HEK293 (cell line): ENCODE results near the gene WDR1.

Source experiments
- CTCF ChIA-PET: fragments of 350-600 bp; formaldehyde crosslinking; extraction: SDS; loops from one replicate; lab custom pipeline; 2021; ENCODE audit warnings: antibody characterized with exemption; lab: Yijun Ruan, JAX
- POLR2A ChIA-PET: fragments of 300-600 bp; formaldehyde crosslinking; extraction: SDS; loops from one replicate; lab custom pipeline; 2020; ENCODE audit warnings: antibody characterized with exemption, inconsistent platforms; lab: Yijun Ruan, JAX
- H3K27ac ChIP-seq: fragments of 200-500 bp; sonication (Bioruptor generic); 2 replicates; pipeline ENCODE4 v1.5.1; 2014; ENCODE audit warnings: low read depth, low read length, control low read depth, inconsistent platforms; ENCODE audit errors: extremely low read depth
- H3K36me3 ChIP-seq, 2 experiments: fragments of 200-500 bp in 1 of 2; sonication (Bioruptor generic) in 1 of 2; 1 replicate in 1 of 2; 2 replicates in 1 of 2; pipeline ENCODE4 v1.5.1; 2014 to 2017; ENCODE audit warnings: inconsistent platforms in 2 of 2, low read length in 2 of 2; ENCODE audit not compliant: control insufficient read depth in 2 of 2, insufficient read depth in 1 of 2
- H3K4me1 ChIP-seq: fragments of 200-500 bp; sonication (Bioruptor generic); 2 replicates; pipeline ENCODE4 v1.5.1; 2014; ENCODE audit warnings: mild to moderate bottlenecking, low read length, inconsistent platforms; ENCODE audit not compliant: control insufficient read depth, insufficient read depth
- H3K4me3 ChIP-seq: 2 replicates; pipeline ENCODE4 v1.5.1; 2011; ENCODE audit warnings: low read depth, mild to moderate bottlenecking, control low read depth, low read length, moderate library complexity
- H3K9me3 ChIP-seq: fragments of 200-500 bp; sonication (Bioruptor generic); 2 replicates; pipeline ENCODE4 v1.5.1; 2014; ENCODE audit warnings: low read depth, low read length, inconsistent platforms; ENCODE audit not compliant: control insufficient read depth, insufficient read depth
- GLIS1 ChIP-seq: fragments of 450-650 bp; formaldehyde crosslinking; IDR thresholded peaks from 2 replicates; pipeline ENCODE4 v1.5.1; 2016; ENCODE audit warnings: missing biosample characterization, missing genetic modification characterization
- KLF17 ChIP-seq: fragments of 450-650 bp; formaldehyde crosslinking; IDR thresholded peaks from 2 replicates; pipeline ENCODE4 v1.5.1; 2016; ENCODE audit warnings: missing biosample characterization, missing genetic modification characterization
- SCRT1 ChIP-seq: fragments of 450-650 bp; formaldehyde crosslinking; IDR thresholded peaks from 2 replicates; pipeline ENCODE4 v1.5.1; 2016; ENCODE audit warnings: missing biosample characterization, missing genetic modification characterization, borderline replicate concordance
- TCF7L2 ChIP-seq: IDR thresholded peaks from 2 replicates; pipeline ENCODE4 v1.6.1; 2011; ENCODE audit warnings: low read depth, mild to moderate bottlenecking, inconsistent platforms, low read length, moderate library complexity, borderline replicate concordance
- ZEB2 ChIP-seq: fragments of 450-650 bp; formaldehyde crosslinking; IDR thresholded peaks from 2 replicates; pipeline ENCODE4 v1.5.1; 2016; ENCODE audit warnings: missing biosample characterization, missing genetic modification characterization
- ZNF121 ChIP-seq: fragments of 450-650 bp; formaldehyde crosslinking; IDR thresholded peaks from 2 replicates; pipeline ENCODE4 v1.5.1; 2016; ENCODE audit warnings: missing biosample characterization, missing genetic modification characterization
- ZNF140 ChIP-seq: fragments of 450-650 bp; formaldehyde crosslinking; IDR thresholded peaks from 2 replicates; pipeline ENCODE4 v1.5.1; 2016; ENCODE audit warnings: missing biosample characterization, missing genetic modification characterization
- ZNF175 ChIP-seq: fragments of 450-650 bp; formaldehyde crosslinking; IDR thresholded peaks from 2 replicates; pipeline ENCODE4 v1.5.1; 2016; ENCODE audit warnings: missing biosample characterization, missing genetic modification characterization
- ZNF19 ChIP-seq: fragments of 450-650 bp; formaldehyde crosslinking; IDR thresholded peaks from 2 replicates; pipeline ENCODE4; 2016; ENCODE audit warnings: missing biosample characterization, missing genetic modification characterization, low read depth
- ZNF2 ChIP-seq: fragments of 450-650 bp; formaldehyde crosslinking; IDR thresholded peaks from 2 replicates; pipeline ENCODE4 v1.5.1; 2016; ENCODE audit warnings: missing biosample characterization, missing genetic modification characterization
- ZNF274 ChIP-seq, 2 experiments: fragments of 200-500 bp in 1 of 2; fragments of 450-650 bp in 1 of 2; sonication (Bioruptor generic) in 1 of 2; formaldehyde crosslinking in 1 of 2; IDR thresholded peaks; 2 replicates each; pipeline versions ENCODE4 v1.5.1 to v1.6.1; 2014 to 2016; ENCODE audit warnings: borderline replicate concordance in 1 of 2, inconsistent platforms in 1 of 2, low read length in 1 of 2, missing biosample characterization in 1 of 2, missing genetic modification characterization in 1 of 2
- ZNF292 ChIP-seq: fragments of 450-650 bp; formaldehyde crosslinking; IDR thresholded peaks from 2 replicates; pipeline ENCODE4 v1.5.1; 2016; ENCODE audit warnings: low read depth, missing biosample characterization, missing genetic modification characterization, borderline replicate concordance
- ZNF335 ChIP-seq: fragments of 450-650 bp; formaldehyde crosslinking; conservative IDR thresholded peaks from 2 replicates; pipeline ENCODE4 v1.5.1; 2016; ENCODE audit warnings: missing biosample characterization, missing genetic modification characterization
- ZNF404 ChIP-seq: fragments of 450-650 bp; formaldehyde crosslinking; IDR thresholded peaks from 2 replicates; pipeline ENCODE4 v1.5.1; 2017; ENCODE audit warnings: missing biosample characterization, missing genetic modification characterization
- ZNF416 ChIP-seq: fragments of 450-650 bp; formaldehyde crosslinking; IDR thresholded peaks from 2 replicates; pipeline ENCODE4 v1.5.1; 2016; ENCODE audit warnings: missing biosample characterization, missing genetic modification characterization
- ZNF510 ChIP-seq: fragments of 450-650 bp; formaldehyde crosslinking; IDR thresholded peaks from 2 replicates; pipeline ENCODE4 v1.5.1; 2018; ENCODE audit warnings: mild to moderate bottlenecking, missing genetic modification characterization, missing biosample characterization; ENCODE audit not compliant: insufficient replicate concordance
- ZNF530 ChIP-seq: fragments of 450-650 bp; formaldehyde crosslinking; IDR thresholded peaks from 2 replicates; pipeline ENCODE4 v1.5.1; 2016; ENCODE audit warnings: low read depth, missing biosample characterization, missing genetic modification characterization
- ZNF555 ChIP-seq: fragments of 450-650 bp; formaldehyde crosslinking; conservative IDR thresholded peaks from 2 replicates; pipeline ENCODE4 v1.5.1; 2017; ENCODE audit warnings: missing biosample characterization, mild to moderate bottlenecking, missing genetic modification characterization, inconsistent platforms
- ZNF596 ChIP-seq: fragments of 450-650 bp; IDR thresholded peaks from 2 replicates; pipeline ENCODE4 v1.5.0; 2018; ENCODE audit warnings: missing biosample characterization, mild to moderate bottlenecking, missing genetic modification characterization, moderate library complexity
- ZNF654 ChIP-seq: fragments of 450-650 bp; formaldehyde crosslinking; IDR thresholded peaks from 2 replicates; pipeline ENCODE4 v1.5.1; 2016; ENCODE audit warnings: low read depth, missing biosample characterization, missing genetic modification characterization
- ZNF658 ChIP-seq: fragments of 450-650 bp; formaldehyde crosslinking; IDR thresholded peaks from 2 replicates; pipeline ENCODE4; 2016; ENCODE audit warnings: missing biosample characterization, missing genetic modification characterization
- ZNF747 ChIP-seq: fragments of 450-650 bp; formaldehyde crosslinking; IDR thresholded peaks from 2 replicates; pipeline ENCODE4 v1.5.1; 2016; ENCODE audit warnings: missing biosample characterization, missing genetic modification characterization
- ZNF777 ChIP-seq: fragments of 450-650 bp; formaldehyde crosslinking; IDR thresholded peaks from 2 replicates; pipeline ENCODE4 v1.5.1; 2017; ENCODE audit warnings: missing biosample characterization, missing genetic modification characterization, borderline replicate concordance

WDR1 gene

GRCh38 chr4:10083861-10084641, 32.5 kb downstream of the WDR1 start:
- POLR2A ChIA-PET = no interaction called here
- CTCF ChIA-PET = no interaction called here
- Histone ChIP-seq H3K9me3 (no peaks in the 10 kb centered on the region), H3K36me3 (peaks cover 0 to 99% of the 10 kb centered on the region in 2 experiments; a peak in 1 of 3 replicates), H3K4me1 (no peaks in the 10 kb centered on the region), H3K27ac (no peak overlapping the region), H3K4me3 (no peak overlapping the region)
- TF ChIP-seq ZNF596 (tag by site-specific recombination) = no peak
- no peak for TF ChIP-seq ZNF335 (tag by site-specific recombination)
- TF ChIP-seq ZNF2 (tag by site-specific recombination) = no peak
- no peak for TF ChIP-seq ZNF140 (tag by site-specific recombination)
- TF ChIP-seq, all 188 proteins: peak for 0

GRCh38 chr4:10083331-10083771, 33.2 kb downstream of the WDR1 start:
- Histone ChIP-seq H3K4me3 (no peak overlapping the region), H3K9me3 (no peaks in the 10 kb centered on the region), H3K27ac (no peak overlapping the region), H3K4me1 (no peaks in the 10 kb centered on the region), H3K36me3 (peaks cover 0 to 99% of the 10 kb centered on the region in 2 experiments; a peak in 1 of 3 replicates)
- TF ChIP-seq ZNF416 (tag by site-specific recombination) (no peak), ZNF777 (tag by site-specific recombination) (no peak), ZNF121 (tag by site-specific recombination) (no peak), KLF17 (tag by site-specific recombination) (no peak), ZNF19 (tag by site-specific recombination) (no peak), ZNF274 (IDR thresholded peaks at IDR 0.05; ENCODE audit: low read length) (no peak), ZNF274 (tag by site-specific recombination; IDR thresholded peaks at IDR 0.05; ENCODE audit: borderline replicate concordance) (no peak), ZNF555 (no peak), ZEB2 (no peak), ZNF530 (tag by site-specific recombination) (no peak), ZNF404 (tag by site-specific recombination) (no peak), ZNF654 (tag by site-specific recombination) (no peak), SCRT1 (tag by site-specific recombination) (no peak), ZNF292 (tag by site-specific recombination) (no peak), ZNF175 (tag by site-specific recombination) (no peak), GLIS1 (tag by site-specific recombination) (no peak)
- ChIA-PET POLR2A (no interaction called here), CTCF (no interaction called here)

GRCh38 chr4:10082459-10083272, 33.9 kb downstream of the WDR1 start:
- POLR2A ChIA-PET = no interaction called here
- no peak overlapping the region for H3K4me3 ChIP-seq
- no peak for TF ChIP-seq ZNF747 (tag by site-specific recombination)
- no peak for TF ChIP-seq ZNF274 (IDR thresholded peaks at IDR 0.05; ENCODE audit: low read length)
- TF ChIP-seq ZNF274 (tag by site-specific recombination; IDR thresholded peaks at IDR 0.05; ENCODE audit: borderline replicate concordance) = no peak
- no peak for TF ChIP-seq TCF7L2
- no peak for TF ChIP-seq ZNF658 (tag by site-specific recombination)
- no peak for TF ChIP-seq ZEB2
- TF ChIP-seq ZNF510 (tag by site-specific recombination) = no peak
- no peak for TF ChIP-seq ZNF530 (tag by site-specific recombination)
- TF ChIP-seq, all 188 proteins: peak for 0
- H3K4me1 ChIP-seq = no peaks in the 10 kb centered on the region
- no peaks in the 10 kb centered on the region for H3K9me3 ChIP-seq
- H3K36me3 ChIP-seq = peaks cover 0 to 99% of the 10 kb centered on the region in 2 experiments; a peak in 1 of 3 replicates
- CTCF ChIA-PET = no interaction called here
- H3K27ac ChIP-seq = no peak overlapping the region
